Nephron progenitor cell (in vitro differentiated cells): ENCODE results near the gene EPS8.
"Not testable (repeated sequence)": the region's sequence is repeated elsewhere in the genome, so short reads cannot be mapped to it uniquely, and the experiment has no call there.

Experiments
- DNase-seq: peaks from one replicate; pipeline ENCODE4 v3.0.0; 2021
- H3K27ac Mint-ChIP-seq: 2 replicates; pipeline ENCODE4 v1.8.0; 2021; ENCODE audit warnings: mild to moderate bottlenecking, moderate library complexity, mixed read lengths
- H3K27me3 Mint-ChIP-seq: 2 replicates; pipeline ENCODE4 v1.8.0; 2021; ENCODE audit warnings: mild to moderate bottlenecking, low read depth, mixed read lengths; ENCODE audit not compliant: poor library complexity
- H3K36me3 Mint-ChIP-seq: 2 replicates; pipeline ENCODE4 v1.8.0; 2021; ENCODE audit warnings: low read depth, mixed read lengths
- H3K4me1 Mint-ChIP-seq: 2 replicates; pipeline ENCODE4 v1.8.0; 2021; ENCODE audit warnings: mixed read lengths
- H3K4me3 Mint-ChIP-seq: 2 replicates; pipeline ENCODE4 v1.8.0; 2021; ENCODE audit warnings: mild to moderate bottlenecking, moderate library complexity, mixed read lengths
- H3K9me3 Mint-ChIP-seq: 2 replicates; pipeline ENCODE4 v1.8.0; 2021; ENCODE audit warnings: mild to moderate bottlenecking, moderate library complexity, mixed read lengths
- TF ChIP-seq, protein P1 (sequence below): fragments of 200-600 bp; sonication (generic); IDR thresholded peaks from 2 replicates; pipeline ENCODE4 v1.5.0; 2021; ENCODE audit warnings: antibody characterized with exemption

EPS8 gene

DNA sequence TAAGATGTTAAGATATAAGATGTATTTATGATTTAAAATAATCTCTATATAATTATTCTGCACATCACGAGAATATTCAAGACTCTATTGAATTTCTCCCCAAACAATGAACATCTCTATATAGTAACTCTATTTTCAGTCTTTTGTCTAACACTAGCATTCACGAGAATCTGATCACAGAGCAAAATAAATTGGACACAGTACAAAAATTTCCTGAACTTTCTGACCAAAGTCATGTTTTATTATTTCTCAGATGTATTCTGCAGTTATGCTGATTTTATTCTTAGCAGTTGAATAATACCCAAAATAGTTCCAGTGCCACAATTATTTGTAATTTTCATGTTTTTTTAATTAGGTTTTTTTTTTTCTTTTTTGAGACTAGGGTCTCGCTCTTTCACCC, 19.6 kb downstream of the EPS8 start:
- H3K4me3 Mint-ChIP-seq = no peak overlapping the region
- no peaks in the 10 kb centered on the region for H3K27me3 Mint-ChIP-seq
- H3K9me3 Mint-ChIP-seq = no peaks in the 10 kb centered on the region
- H3K36me3 Mint-ChIP-seq = no peaks in the 10 kb centered on the region
- H3K4me1 Mint-ChIP-seq = no peaks in the 10 kb centered on the region
- TF ChIP-seq, protein P1, sequence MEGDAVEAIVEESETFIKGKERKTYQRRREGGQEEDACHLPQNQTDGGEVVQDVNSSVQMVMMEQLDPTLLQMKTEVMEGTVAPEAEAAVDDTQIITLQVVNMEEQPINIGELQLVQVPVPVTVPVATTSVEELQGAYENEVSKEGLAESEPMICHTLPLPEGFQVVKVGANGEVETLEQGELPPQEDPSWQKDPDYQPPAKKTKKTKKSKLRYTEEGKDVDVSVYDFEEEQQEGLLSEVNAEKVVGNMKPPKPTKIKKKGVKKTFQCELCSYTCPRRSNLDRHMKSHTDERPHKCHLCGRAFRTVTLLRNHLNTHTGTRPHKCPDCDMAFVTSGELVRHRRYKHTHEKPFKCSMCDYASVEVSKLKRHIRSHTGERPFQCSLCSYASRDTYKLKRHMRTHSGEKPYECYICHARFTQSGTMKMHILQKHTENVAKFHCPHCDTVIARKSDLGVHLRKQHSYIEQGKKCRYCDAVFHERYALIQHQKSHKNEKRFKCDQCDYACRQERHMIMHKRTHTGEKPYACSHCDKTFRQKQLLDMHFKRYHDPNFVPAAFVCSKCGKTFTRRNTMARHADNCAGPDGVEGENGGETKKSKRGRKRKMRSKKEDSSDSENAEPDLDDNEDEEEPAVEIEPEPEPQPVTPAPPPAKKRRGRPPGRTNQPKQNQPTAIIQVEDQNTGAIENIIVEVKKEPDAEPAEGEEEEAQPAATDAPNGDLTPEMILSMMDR = no peak
- no peak overlapping the region for H3K27ac Mint-ChIP-seq
- no peak for DNase-seq

DNA sequence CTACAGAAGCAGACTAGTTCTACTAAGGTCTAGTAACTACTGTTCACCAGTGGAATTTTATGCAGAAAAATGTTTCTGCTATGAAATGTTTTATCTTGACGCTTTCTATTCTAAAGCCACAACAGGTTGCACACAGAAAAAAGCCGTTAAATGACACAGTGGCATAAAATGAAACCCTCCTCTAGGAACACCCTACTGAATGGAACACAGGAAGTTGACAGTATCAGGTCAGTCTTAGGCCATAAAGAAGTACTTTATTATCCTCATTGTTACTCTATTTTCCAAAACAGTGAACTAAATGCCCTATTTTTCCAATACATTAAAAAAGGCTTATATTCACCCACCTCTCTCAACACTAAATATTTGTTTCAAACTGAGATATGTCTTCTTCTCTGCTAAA, 21.9 kb downstream of the EPS8 start:
- Mint-ChIP-seq H3K9me3 (no peaks in the 10 kb centered on the region), H3K27ac (no peak overlapping the region), H3K4me3 (no peak overlapping the region), H3K4me1 (no peaks in the 10 kb centered on the region), H3K27me3 (no peaks in the 10 kb centered on the region), H3K36me3 (no peaks in the 10 kb centered on the region)
- TF ChIP-seq, protein P1 = no peak
- no peak for DNase-seq

DNA sequence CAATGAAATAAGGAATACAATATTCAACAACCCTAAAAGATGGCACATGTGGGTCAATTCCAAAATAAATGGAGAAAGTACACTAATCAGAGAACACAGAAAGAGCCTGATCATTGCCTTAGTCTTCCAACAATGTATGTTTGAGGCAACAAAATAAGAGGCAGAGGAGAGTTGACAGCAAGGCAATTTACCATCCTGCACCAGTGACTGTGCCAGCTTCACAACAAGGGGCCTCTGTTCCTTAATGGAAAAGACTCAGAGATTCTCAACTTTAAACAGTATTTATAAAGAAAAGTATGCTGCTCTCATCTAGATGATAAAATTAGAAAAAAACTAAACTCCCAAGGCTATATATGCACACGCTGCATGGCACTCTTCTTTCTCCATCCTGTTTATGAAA, 25.9 kb downstream of the EPS8 start:
- H3K27ac Mint-ChIP-seq = no peak overlapping the region
- TF ChIP-seq, protein P1 = no peak
- no peaks in the 10 kb centered on the region for H3K4me1 Mint-ChIP-seq
- peaks cover 8% of the 10 kb centered on the region for H3K9me3 Mint-ChIP-seq
- no peak for DNase-seq
- no peak overlapping the region for H3K4me3 Mint-ChIP-seq
- H3K36me3 Mint-ChIP-seq = peaks cover 8% of the 10 kb centered on the region
- H3K27me3 Mint-ChIP-seq = no peaks in the 10 kb centered on the region

DNA sequence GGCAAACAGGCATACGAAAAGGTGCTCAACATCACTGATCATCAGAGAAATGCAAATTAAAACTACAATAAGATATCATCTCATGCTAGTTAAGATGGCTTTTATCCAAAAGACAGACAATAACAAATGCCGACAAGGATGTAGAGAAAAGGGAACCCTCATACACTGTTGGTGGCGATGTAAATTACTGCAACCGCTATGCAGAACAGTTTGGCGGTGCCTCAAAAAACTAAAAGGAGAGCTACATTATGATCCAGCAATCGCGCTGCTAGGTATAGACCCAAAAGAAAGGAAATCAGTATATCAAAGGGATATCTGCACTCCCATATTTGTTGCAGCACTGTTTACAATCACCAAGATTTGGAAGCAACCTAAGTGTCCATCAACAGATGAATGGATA, 27.0 kb downstream of the EPS8 start:
- not testable (repeated sequence) for H3K4me3 Mint-ChIP-seq, DNase-seq, H3K36me3 Mint-ChIP-seq, H3K9me3 Mint-ChIP-seq, H3K27me3 Mint-ChIP-seq, H3K4me1 Mint-ChIP-seq, H3K27ac Mint-ChIP-seq

DNA sequence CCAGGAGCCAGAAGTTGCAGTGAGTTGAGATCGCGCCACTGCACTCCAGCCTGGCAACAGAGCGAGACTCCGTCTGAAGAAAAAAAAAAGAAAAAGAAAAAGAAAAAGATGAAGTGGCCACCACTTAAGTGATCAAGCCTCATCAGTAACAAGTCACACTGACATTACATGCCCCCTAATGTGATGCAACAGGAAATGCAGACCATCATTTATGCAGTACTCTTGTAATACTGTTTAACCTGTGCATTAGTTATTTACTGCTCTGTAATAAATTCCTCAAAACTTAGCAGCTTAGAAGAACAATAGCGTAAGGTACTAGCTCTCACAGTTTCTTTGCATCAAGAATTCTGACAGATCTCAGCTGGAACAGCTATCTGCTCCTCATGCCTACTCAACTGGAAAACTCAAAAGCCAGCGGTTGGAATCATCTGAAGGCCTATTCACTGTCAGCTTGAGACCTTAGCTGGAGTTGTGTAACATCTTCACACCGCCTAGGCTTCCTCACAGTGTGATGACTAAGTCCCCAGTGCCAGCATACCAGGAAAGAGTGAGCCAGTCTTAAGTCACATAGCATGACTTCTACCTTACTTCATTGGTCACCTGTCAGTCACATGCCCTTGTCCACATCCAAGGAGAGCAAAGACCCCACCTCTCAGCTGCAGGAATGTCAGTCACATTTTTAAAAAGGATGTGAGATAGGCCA, 31.5 kb downstream of the EPS8 start:
- TF ChIP-seq, protein P1 = no peak
- Mint-ChIP-seq H3K4me3 (no peak overlapping the region), H3K27me3 (no peaks in the 10 kb centered on the region), H3K4me1 (no peaks in the 10 kb centered on the region), H3K36me3 (peaks cover 8% of the 10 kb centered on the region), H3K27ac (no peak overlapping the region), H3K9me3 (peaks cover 8% of the 10 kb centered on the region)
- no peak for DNase-seq

DNA sequence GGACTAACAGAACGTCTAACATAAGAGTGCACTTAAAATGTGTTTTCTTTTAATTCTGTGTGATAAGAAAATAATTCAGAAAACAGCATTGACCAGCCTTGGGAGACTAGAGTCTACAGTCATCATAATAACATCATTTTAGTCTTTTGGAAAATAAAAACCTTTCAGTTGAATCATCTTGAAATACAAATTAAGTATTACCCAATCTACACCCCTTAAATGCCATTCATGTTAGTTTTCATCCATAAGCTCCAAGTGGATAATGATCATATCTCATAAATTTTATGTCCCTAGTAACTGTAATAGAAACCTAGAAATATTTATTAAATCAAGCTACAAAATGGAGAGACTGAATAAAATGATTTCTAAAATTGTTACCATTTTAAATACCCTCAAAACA, 32.4 kb downstream of the EPS8 start:
- DNase-seq = no peak
- TF ChIP-seq, protein P1 = no peak
- H3K4me1 Mint-ChIP-seq = no peaks in the 10 kb centered on the region
- H3K27ac Mint-ChIP-seq = no peak overlapping the region
- H3K4me3 Mint-ChIP-seq = no peak overlapping the region
- peaks cover 7% of the 10 kb centered on the region for H3K36me3 Mint-ChIP-seq
- H3K9me3 Mint-ChIP-seq = peaks cover 7% of the 10 kb centered on the region
- H3K27me3 Mint-ChIP-seq = no peaks in the 10 kb centered on the region
